Measurements from ENCODE around the gene PBXIP1. TPM values are rescaled to one million over a fixed set of nuclear protein-coding genes. Genes with fewer than 3 reads are reported as not detected.

PBXIP1 gene
- total and polyA plus RNA-seq, 2 of the 13 experiments (the other 11 are each of a cell fraction or from before 2014, with no cell fraction given) = 16.3 to 31.9 TPM

GRCh38 chr1:154974102-154974807, 18.4 kb upstream of the PBXIP1 start, which contains the start of gene CKS1B (continued):
- no peak for TF ChIP-seq NCOR1 (IDR thresholded peaks at IDR 0.05; ENCODE audit: borderline replicate concordance, low read length)
- TF ChIP-seq ZNF543 (CRISPR knock-in tag; IDR thresholded peaks at IDR 0.05) = peak; percentile 68; the same call in 1 of the 2 replicates
- no peak for TF ChIP-seq FOXO4 (CRISPR knock-in tag; conservative IDR thresholded peaks at IDR 0.05)
- peak; percentile 17; the same call in 1 of the 2 replicates for TF ChIP-seq YEATS4 (CRISPR knock-in tag; IDR thresholded peaks at IDR 0.05; ENCODE audit: borderline replicate concordance)
- TF ChIP-seq AKAP8 (CRISPR knock-in tag; IDR thresholded peaks at IDR 0.05) = no peak
- no peak for TF ChIP-seq CENPX (CRISPR knock-in tag; IDR thresholded peaks at IDR 0.05)
- TF ChIP-seq CTCF (CRISPR knock-in tag; IDR thresholded peaks at IDR 0.05) = no peak
- no peak for TF ChIP-seq SYNCRIP (IDR thresholded peaks at IDR 0.05; ENCODE audit: insufficient read depth, low read depth, low read length)
- peak; percentile 42 to 91; a peak in 2 of 4 replicates for TF ChIP-seq NR2F1 (CRISPR knock-in tag; IDR thresholded peaks at IDR 0.05)
- no peak for TF ChIP-seq LRRFIP1 (CRISPR knock-in tag; conservative IDR thresholded peaks at IDR 0.05)
- TF ChIP-seq, protein P1, sequence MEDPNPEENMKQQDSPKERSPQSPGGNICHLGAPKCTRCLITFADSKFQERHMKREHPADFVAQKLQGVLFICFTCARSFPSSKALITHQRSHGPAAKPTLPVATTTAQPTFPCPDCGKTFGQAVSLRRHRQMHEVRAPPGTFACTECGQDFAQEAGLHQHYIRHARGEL (CRISPR knock-in tag; IDR thresholded peaks at IDR 0.05) = no peak
- TF ChIP-seq ZNF710 (CRISPR knock-in tag; IDR thresholded peaks at IDR 0.05; ENCODE audit: borderline replicate concordance) = no peak; the same call in 1 of the 2 replicates
- TF ChIP-seq RBFOX2 (IDR thresholded peaks at IDR 0.05; ENCODE audit: low read depth, low read length) = peak; percentile 64
- no peak for TF ChIP-seq HIVEP1 (CRISPR knock-in tag; IDR thresholded peaks at IDR 0.05)
- no peak for TF ChIP-seq HNRNPUL1 (IDR thresholded peaks at IDR 0.05; ENCODE audit: low read depth, low read length)
- TF ChIP-seq MAZ (IDR thresholded peaks at IDR 0.05; ENCODE audit: borderline replicate concordance, low read depth, low read length) = no peak
- TF ChIP-seq MAZ (CRISPR knock-in tag; IDR thresholded peaks at IDR 0.05; ENCODE audit: low read depth) = peak; percentile 56
- TF ChIP-seq ZNF367 (CRISPR knock-in tag; IDR thresholded peaks at IDR 0.05; ENCODE audit: borderline replicate concordance) = no peak
